Measurements from ENCODE around the gene ABCA5. TPM values are rescaled to one million over a fixed set of nuclear protein-coding genes. Genes with fewer than 3 reads are reported as not detected.

ABCA5 gene
- total and polyA plus RNA-seq, 2 of the 13 experiments (the other 11 are each of a cell fraction or from before 2014, with no cell fraction given), result 9.7 to 10.1 TPM

DNA sequence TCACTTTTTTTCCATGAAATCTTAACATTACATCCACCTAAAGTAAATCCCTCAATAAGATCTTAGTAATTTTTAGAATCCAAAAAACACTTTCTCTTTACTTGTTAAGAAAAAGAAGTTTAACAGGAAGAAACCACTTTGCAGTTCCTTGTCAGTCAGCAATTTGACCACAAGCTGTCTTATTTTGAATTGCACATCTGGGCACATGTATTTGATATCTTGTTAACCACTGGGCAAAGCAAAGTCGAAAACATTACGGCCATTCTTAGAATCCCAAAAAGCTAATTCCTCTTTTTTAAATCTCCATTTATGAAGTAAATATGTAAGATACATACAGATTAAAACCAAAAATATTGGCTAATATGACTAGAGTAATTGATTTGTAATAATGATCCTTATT is 99.4 kb downstream of the ABCA5 start:
- Histone ChIP-seq H3K36me3 (replicated peaks in 1 of 2; ENCODE audit: control insufficient read depth in 1 of 2, insufficient read depth in 2 of 2, low read length in 2 of 2) (no peaks in the 10 kb centered on the region), H4K20me1 (ENCODE audit: insufficient read depth, low read length) (no peaks in the 10 kb centered on the region), H3K4me3 (replicated peaks in 1 of 3; ENCODE audit: insufficient read depth in 1 of 3, low read depth in 2 of 3, low read length in 3 of 3) (no peak overlapping the region), H3K4me2 (ENCODE audit: low read depth, low read length) (no peak overlapping the region), H3K9ac (ENCODE audit: insufficient read depth, low read depth, low read length) (no peak overlapping the region), H3K27ac (ENCODE audit: extremely low read length, insufficient read depth, low read length) (no peak overlapping the region), H3K9me3 (ENCODE audit: low read length) (peaks cover 1% of the 10 kb centered on the region), H3K79me2 (ENCODE audit: insufficient read depth, low read length) (no peaks in the 10 kb centered on the region), H3K27me3 (ENCODE audit: control insufficient read depth in 1 of 2, insufficient read depth in 2 of 2, low read length in 2 of 2) (no peaks in the 10 kb centered on the region), H2AFZ (ENCODE audit: low read length) (no peak overlapping the region), H3K4me1 (ENCODE audit: insufficient read depth, low read length) (peaks cover 17% of the 10 kb centered on the region)
- in situ Hi-C loops (cut with HindIII; ENCODE audit: extremely low pct_ligation_motif_present, low pct_unique_long_range_greater_than_20kb) (no loop called here), intact Hi-C loops (cut with micrococcal nuclease; ENCODE audit: unreplicated experiment) (loop anchor here (10.0 kb wide), 1 partner anchor 1287 kb away; no protein-coding TSS in a partner anchor)
- no peak for TF ChIP-seq ZNF367 (CRISPR knock-in tag; IDR thresholded peaks at IDR 0.05; ENCODE audit: borderline replicate concordance)
- TF ChIP-seq MTA3 (CRISPR knock-in tag; IDR thresholded peaks at IDR 0.05), result no peak
- TF ChIP-seq, protein P1, sequence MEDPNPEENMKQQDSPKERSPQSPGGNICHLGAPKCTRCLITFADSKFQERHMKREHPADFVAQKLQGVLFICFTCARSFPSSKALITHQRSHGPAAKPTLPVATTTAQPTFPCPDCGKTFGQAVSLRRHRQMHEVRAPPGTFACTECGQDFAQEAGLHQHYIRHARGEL (CRISPR knock-in tag; IDR thresholded peaks at IDR 0.05), result no peak
- no peak for TF ChIP-seq CC2D1A (CRISPR knock-in tag; IDR thresholded peaks at IDR 0.05)
- no peak for TF ChIP-seq HNRNPH1 (optimal IDR thresholded peaks at IDR 0.05; ENCODE audit: low read depth, low read length)
- TF ChIP-seq ZNF557 (CRISPR knock-in tag; IDR thresholded peaks at IDR 0.05), result no peak
- TF ChIP-seq, protein P2, sequence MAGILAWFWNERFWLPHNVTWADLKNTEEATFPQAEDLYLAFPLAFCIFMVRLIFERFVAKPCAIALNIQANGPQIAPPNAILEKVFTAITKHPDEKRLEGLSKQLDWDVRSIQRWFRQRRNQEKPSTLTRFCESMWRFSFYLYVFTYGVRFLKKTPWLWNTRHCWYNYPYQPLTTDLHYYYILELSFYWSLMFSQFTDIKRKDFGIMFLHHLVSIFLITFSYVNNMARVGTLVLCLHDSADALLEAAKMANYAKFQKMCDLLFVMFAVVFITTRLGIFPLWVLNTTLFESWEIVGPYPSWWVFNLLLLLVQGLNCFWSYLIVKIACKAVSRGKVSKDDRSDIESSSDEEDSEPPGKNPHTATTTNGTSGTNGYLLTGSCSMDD (CRISPR knock-in tag; IDR thresholded peaks at IDR 0.05), result no peak
- TF ChIP-seq, protein P3, sequence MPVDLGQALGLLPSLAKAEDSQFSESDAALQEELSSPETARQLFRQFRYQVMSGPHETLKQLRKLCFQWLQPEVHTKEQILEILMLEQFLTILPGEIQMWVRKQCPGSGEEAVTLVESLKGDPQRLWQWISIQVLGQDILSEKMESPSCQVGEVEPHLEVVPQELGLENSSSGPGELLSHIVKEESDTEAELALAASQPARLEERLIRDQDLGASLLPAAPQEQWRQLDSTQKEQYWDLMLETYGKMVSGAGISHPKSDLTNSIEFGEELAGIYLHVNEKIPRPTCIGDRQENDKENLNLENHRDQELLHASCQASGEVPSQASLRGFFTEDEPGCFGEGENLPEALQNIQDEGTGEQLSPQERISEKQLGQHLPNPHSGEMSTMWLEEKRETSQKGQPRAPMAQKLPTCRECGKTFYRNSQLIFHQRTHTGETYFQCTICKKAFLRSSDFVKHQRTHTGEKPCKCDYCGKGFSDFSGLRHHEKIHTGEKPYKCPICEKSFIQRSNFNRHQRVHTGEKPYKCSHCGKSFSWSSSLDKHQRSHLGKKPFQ (CRISPR knock-in tag; IDR thresholded peaks at IDR 0.05; ENCODE audit: insufficient replicate concordance), result no peak
- TF ChIP-seq, protein P4, sequence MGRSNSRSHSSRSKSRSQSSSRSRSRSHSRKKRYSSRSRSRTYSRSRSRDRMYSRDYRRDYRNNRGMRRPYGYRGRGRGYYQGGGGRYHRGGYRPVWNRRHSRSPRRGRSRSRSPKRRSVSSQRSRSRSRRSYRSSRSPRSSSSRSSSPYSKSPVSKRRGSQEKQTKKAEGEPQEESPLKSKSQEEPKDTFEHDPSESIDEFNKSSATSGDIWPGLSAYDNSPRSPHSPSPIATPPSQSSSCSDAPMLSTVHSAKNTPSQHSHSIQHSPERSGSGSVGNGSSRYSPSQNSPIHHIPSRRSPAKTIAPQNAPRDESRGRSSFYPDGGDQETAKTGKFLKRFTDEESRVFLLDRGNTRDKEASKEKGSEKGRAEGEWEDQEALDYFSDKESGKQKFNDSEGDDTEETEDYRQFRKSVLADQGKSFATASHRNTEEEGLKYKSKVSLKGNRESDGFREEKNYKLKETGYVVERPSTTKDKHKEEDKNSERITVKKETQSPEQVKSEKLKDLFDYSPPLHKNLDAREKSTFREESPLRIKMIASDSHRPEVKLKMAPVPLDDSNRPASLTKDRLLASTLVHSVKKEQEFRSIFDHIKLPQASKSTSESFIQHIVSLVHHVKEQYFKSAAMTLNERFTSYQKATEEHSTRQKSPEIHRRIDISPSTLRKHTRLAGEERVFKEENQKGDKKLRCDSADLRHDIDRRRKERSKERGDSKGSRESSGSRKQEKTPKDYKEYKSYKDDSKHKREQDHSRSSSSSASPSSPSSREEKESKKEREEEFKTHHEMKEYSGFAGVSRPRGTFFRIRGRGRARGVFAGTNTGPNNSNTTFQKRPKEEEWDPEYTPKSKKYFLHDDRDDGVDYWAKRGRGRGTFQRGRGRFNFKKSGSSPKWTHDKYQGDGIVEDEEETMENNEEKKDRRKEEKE (IDR thresholded peaks at IDR 0.05), result no peak
- no peak for TF ChIP-seq ZBTB3 (CRISPR knock-in tag; IDR thresholded peaks at IDR 0.05; ENCODE audit: borderline replicate concordance, low read depth)
- TF ChIP-seq, protein P5, sequence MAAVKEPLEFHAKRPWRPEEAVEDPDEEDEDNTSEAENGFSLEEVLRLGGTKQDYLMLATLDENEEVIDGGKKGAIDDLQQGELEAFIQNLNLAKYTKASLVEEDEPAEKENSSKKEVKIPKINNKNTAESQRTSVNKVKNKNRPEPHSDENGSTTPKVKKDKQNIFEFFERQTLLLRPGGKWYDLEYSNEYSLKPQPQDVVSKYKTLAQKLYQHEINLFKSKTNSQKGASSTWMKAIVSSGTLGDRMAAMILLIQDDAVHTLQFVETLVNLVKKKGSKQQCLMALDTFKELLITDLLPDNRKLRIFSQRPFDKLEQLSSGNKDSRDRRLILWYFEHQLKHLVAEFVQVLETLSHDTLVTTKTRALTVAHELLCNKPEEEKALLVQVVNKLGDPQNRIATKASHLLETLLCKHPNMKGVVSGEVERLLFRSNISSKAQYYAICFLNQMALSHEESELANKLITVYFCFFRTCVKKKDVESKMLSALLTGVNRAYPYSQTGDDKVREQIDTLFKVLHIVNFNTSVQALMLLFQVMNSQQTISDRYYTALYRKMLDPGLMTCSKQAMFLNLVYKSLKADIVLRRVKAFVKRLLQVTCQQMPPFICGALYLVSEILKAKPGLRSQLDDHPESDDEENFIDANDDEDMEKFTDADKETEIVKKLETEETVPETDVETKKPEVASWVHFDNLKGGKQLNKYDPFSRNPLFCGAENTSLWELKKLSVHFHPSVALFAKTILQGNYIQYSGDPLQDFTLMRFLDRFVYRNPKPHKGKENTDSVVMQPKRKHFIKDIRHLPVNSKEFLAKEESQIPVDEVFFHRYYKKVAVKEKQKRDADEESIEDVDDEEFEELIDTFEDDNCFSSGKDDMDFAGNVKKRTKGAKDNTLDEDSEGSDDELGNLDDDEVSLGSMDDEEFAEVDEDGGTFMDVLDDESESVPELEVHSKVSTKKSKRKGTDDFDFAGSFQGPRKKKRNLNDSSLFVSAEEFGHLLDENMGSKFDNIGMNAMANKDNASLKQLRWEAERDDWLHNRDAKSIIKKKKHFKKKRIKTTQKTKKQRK (IDR thresholded peaks at IDR 0.05; ENCODE audit: low read length), result no peak
- DNase-seq (ENCODE audit: low spot score) (no peak), ATAC-seq (no peak), FAIRE-seq (no peak)
- ChIA-PET CTCF (ENCODE audit: low intra/inter-chr PET ratio, low total read pairs) (no interaction called here), POLR2A (no interaction called here)
- BruUV-seq (replicated peaks), result no TSS peak
- WGBS (ENCODE audit: low lambda C conversion rate), result 96% methylated on average over 2 of the region's 2 CpGs
